Transverse colon (tissue), 4 donors: Measurements from ENCODE around the gene JMJD1C. TPM values are rescaled to one million over a fixed set of nuclear protein-coding genes. Genes with fewer than 3 reads are reported as not detected.

Source experiments
- DNase-seq: peaks from one replicate; pipeline ENCODE4 v3.0.0-alpha.2; 2019
- H3K27ac ChIP-seq, 4 donors: fragments of 200-600 bp; sonication (generic); 2 replicates each; pipeline ENCODE4 v1.5.1; 2016 to 2018; ENCODE audit warnings: inconsistent platforms in 4 of 4
- H3K27me3 ChIP-seq: fragments of 200-600 bp; sonication (generic); 2 replicates; pipeline ENCODE4 v1.5.1; 2017; ENCODE audit warnings: inconsistent platforms
- H3K36me3 ChIP-seq, 4 donors: fragments of 200-600 bp; sonication (generic); 2 replicates each; pipeline ENCODE4 v1.5.1; 2017 to 2019; ENCODE audit warnings: inconsistent platforms in 4 of 4
- H3K4me1 ChIP-seq, 4 donors: fragments of 200-600 bp; sonication (generic); 2 replicates each; pipeline ENCODE4 v1.5.1; 2017 to 2020; ENCODE audit warnings: inconsistent platforms in 4 of 4
- H3K4me3 ChIP-seq, 4 donors: fragments of 200-600 bp; sonication (generic); 1 replicate in 1 of 4; 2 replicates in 3 of 4; pipeline versions ENCODE4 v1.5.1 to v1.6.1; 2017 to 2019; ENCODE audit warnings: inconsistent platforms in 4 of 4
- H3K9me3 ChIP-seq, 2 donors: fragments of 200-600 bp; sonication (generic); 2 replicates each; pipeline ENCODE4 v1.5.1; 2017 to 2019; ENCODE audit warnings: inconsistent platforms in 2 of 2
- CTCF ChIP-seq, 5 experiments: fragments of 200-600 bp in 3 of 5; fragments of 450-650 bp in 2 of 5; sonication (generic) in 3 of 5; IDR thresholded peaks; 1 replicate in 2 of 5; 2 replicates in 3 of 5; pipeline ENCODE4 v1.5.1; 2016 to 2017; ENCODE audit warnings: antibody characterized with exemption in 5 of 5, inconsistent platforms in 3 of 5, mild to moderate bottlenecking in 2 of 5, moderate library complexity in 1 of 5
- EP300 ChIP-seq: sonication (generic); formaldehyde crosslinking; IDR thresholded peaks from one replicate; pipeline ENCODE4 v1.6.1; 2017; ENCODE audit warnings: antibody characterized with exemption, low read depth
- POLR2A ChIP-seq: fragments of 450-650 bp; IDR thresholded peaks from one replicate; pipeline ENCODE4 v1.6.1; 2016; ENCODE audit warnings: antibody characterized with exemption, mild to moderate bottlenecking, moderate library complexity
- POLR2AphosphoS5 ChIP-seq, 3 donors: sonication (generic); formaldehyde crosslinking; IDR thresholded peaks; one replicate each; pipeline ENCODE4 v1.6.1; 2016; ENCODE audit warnings: antibody characterized with exemption in 3 of 3
- WGBS, 2 donors: methylation state at CpG; one replicate each; pipeline ENCODE4 v1.1.5; 2018; ENCODE audit warnings: low coverage in 1 of 2; 5-methylcytosine and 5-hydroxymethylcytosine counted together
- in situ Hi-C, 4 donors: fragments of 200-750 bp; cut with MboI; loops; one replicate each; pipeline versions ENCODE4 v1.15.0 to v1.15.1; 2017; ENCODE audit warnings: low sequenced_read_pairs in 3 of 4, low pct_ligation_motif_present in 1 of 4, low pct_unique_long_range_greater_than_20kb in 1 of 4
- intact Hi-C: fragments of 100-400 bp; cut with DNase I; formaldehyde crosslinking; loops from one replicate; pipeline ENCODE4 v1.15.1; 2023; ENCODE audit warnings: low total_unique reads
- total RNA-seq, 4 donors: library from RNA; depleted of rRNA; stranded (reverse); fragments of >200 nt; gene quantifications; one replicate each; pipeline ENCODE4 v1.1.0, GENCODE V29; 2016

Gene JMJD1C
- total RNA-seq, 4 donors from 2014 or later, result 56.7 to 128 (median 78.9) TPM

DNA sequence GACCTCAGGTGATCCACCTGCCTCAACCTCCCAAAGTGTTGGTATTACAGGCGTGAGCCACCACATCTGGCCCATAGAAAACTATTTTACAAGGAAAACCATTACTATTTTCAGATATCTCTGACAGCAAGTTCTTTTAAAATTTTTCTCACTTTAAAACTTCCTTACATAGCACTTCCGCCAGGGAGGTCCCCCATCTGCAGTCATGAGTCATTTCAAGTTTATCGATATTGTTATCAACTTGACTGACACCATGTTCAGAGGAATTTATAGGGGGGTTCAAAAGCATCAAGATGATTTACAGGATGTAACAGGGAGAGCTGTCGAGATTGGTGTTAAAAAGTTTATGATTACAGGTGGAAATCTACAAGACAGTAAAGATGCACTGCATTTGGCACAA, 243.8 kb downstream of the JMJD1C start:
- no peaks in the 10 kb centered on the region for H3K36me3 ChIP-seq
- H3K4me1 ChIP-seq, result peaks cover 5 to 23% (median 12%) of the 10 kb centered on the region in 4 donors
- in situ Hi-C loops, result loop anchor here in 3 of 4 donors (25.0 kb wide), 3 partner anchors 240 to 490 kb away; partner anchors contain the start of gene JMJD1C (in 2 of the 3)
- H3K27ac ChIP-seq, result no peak overlapping the region
- intact Hi-C loops, result no loop called here
- no peak overlapping the region for H3K4me3 ChIP-seq
- H3K9me3 ChIP-seq, result no peaks in the 10 kb centered on the region
- no peak for DNase-seq
- H3K27me3 ChIP-seq, result no peaks in the 10 kb centered on the region
- 65 to 88% methylated on average over 4 of the region's 4 CpGs for WGBS, 2 donors
- TF ChIP-seq EP300 (no peak), POLR2AphosphoS5 (IDR thresholded peaks at IDR 0.05) (no peak), POLR2A (no peak), CTCF (IDR thresholded peaks at IDR 0.05) (no peak)

GRCh38 chr10:63219749-63220148, 246.0 kb downstream of the JMJD1C start:
- WGBS, 2 donors, result 78 to 87% methylated on average over 5 of the region's 5 CpGs
- in situ Hi-C loops, result loop anchor here (5.0 to 25.0 kb wide), 7 partner anchors 243 to 498 kb away; partner anchors contain the start of gene JMJD1C (in 3 of the 4)
- TF ChIP-seq POLR2AphosphoS5 (IDR thresholded peaks at IDR 0.05) (no peak), EP300 (no peak), CTCF (IDR thresholded peaks at IDR 0.05) (no peak), POLR2A (no peak)

GRCh38 chr10:63217120-63217605, 248.6 kb downstream of the JMJD1C start:
- H3K9me3 ChIP-seq, result no peaks in the 10 kb centered on the region
- intact Hi-C loops (no loop called here), in situ Hi-C loops (loop anchor here (5.0 to 25.0 kb wide), 7 partner anchors 245 to 500 kb away; partner anchors contain the start of gene JMJD1C (in 3 of the 4))
- no peaks in the 10 kb centered on the region for H3K27me3 ChIP-seq
- peaks cover 5 to 23% (median 13%) of the 10 kb centered on the region in 4 donors for H3K4me1 ChIP-seq
- peaks cover 0 to 11% (median 0%) of the 10 kb centered on the region in 4 donors for H3K36me3 ChIP-seq
- DNase-seq, result no peak
- H3K27ac ChIP-seq, result peak overlapping the region; percentile 18 to 55 (median 28)
- 0 to 1% methylated on average over 3 of the region's 3 CpGs for WGBS, 2 donors
- no peak overlapping the region for H3K4me3 ChIP-seq
- TF ChIP-seq CTCF (IDR thresholded peaks at IDR 0.05), result peak; percentile 66 to 91 (median 77)
- TF ChIP-seq EP300, result no peak
- peak in 1 of 3 donors; percentile 18 for TF ChIP-seq POLR2AphosphoS5 (IDR thresholded peaks at IDR 0.05)

More at GRCh38 chr10:63219749-63220148, 246.0 kb downstream of the JMJD1C start:
- intact Hi-C loops, result no loop called here
- H3K9me3 ChIP-seq, result no peaks in the 10 kb centered on the region
- no peaks in the 10 kb centered on the region for H3K27me3 ChIP-seq
- H3K4me1 ChIP-seq, result peaks cover 5 to 23% (median 13%) of the 10 kb centered on the region in 4 donors
- H3K27ac ChIP-seq, result peak overlapping the region in 1 of 4 donors; percentile 20
- no peak for DNase-seq
- no peak overlapping the region for H3K4me3 ChIP-seq
- no peaks in the 10 kb centered on the region for H3K36me3 ChIP-seq

- intact Hi-C loops (no loop called here), in situ Hi-C loops (loop anchor here (10.0 to 25.0 kb wide), 6 partner anchors 248 to 498 kb away; partner anchors contain the start of gene JMJD1C (in 3 of the 4))
- no peak for DNase-seq
- Histone ChIP-seq H3K4me1 (peaks cover 5 to 23% (median 13%) of the 10 kb centered on the region in 4 donors), H3K27ac (peak overlapping the region in 1 of 4 donors; percentile 20), H3K36me3 (peaks cover 0 to 16% (median 0%) of the 10 kb centered on the region in 4 donors), H3K27me3 (no peaks in the 10 kb centered on the region), H3K4me3 (no peak overlapping the region), H3K9me3 (no peaks in the 10 kb centered on the region)
- TF ChIP-seq EP300 (no peak), POLR2A (no peak), POLR2AphosphoS5 (IDR thresholded peaks at IDR 0.05) (no peak), CTCF (IDR thresholded peaks at IDR 0.05) (no peak)
- WGBS, 2 donors, result 69 to 80% methylated on average over 2 of the region's 2 CpGs
Measured at GRCh38 chr10:63214571-63214970, 251.2 kb downstream of the JMJD1C start.
